Prostate gland (tissue), 2 donors: ENCODE data around the gene ABI3BP. TPM values are rescaled to one million over a fixed set of nuclear protein-coding genes. Genes with fewer than 3 reads are reported as not detected.

ENCODE experiments used
- DNase-seq: peaks from one replicate; pipeline ENCODE4 v3.0.0-alpha.2; 2019; ENCODE audit warnings: low spot score
- H3K27ac ChIP-seq, 2 donors: fragments of 200-600 bp; sonication (generic); 2 replicates each; pipeline ENCODE4 v1.5.1; 2017 to 2019
- H3K27me3 ChIP-seq: fragments of 200-600 bp; sonication (generic); replicated peaks from 2 replicates; pipeline ENCODE4 v1.5.1; 2019; ENCODE audit not compliant: insufficient read depth
- H3K36me3 ChIP-seq, 2 donors: fragments of 200-600 bp; sonication (generic); 1 replicate in 1 of 2; 2 replicates in 1 of 2; pipeline versions ENCODE4 v1.5.1 to v1.8.1; 2017 to 2019
- H3K4me1 ChIP-seq: fragments of 200-600 bp; sonication (generic); replicated peaks from 2 replicates; pipeline ENCODE4 v1.5.1; 2019
- H3K4me3 ChIP-seq, 2 donors: fragments of 200-600 bp; sonication (generic); 2 replicates each; pipeline ENCODE4 v1.5.1; 2017 to 2019
- H3K9me3 ChIP-seq: fragments of 200-600 bp; sonication (generic); 2 replicates; pipeline ENCODE4 v1.5.1; 2017
- POLR2A ChIP-seq: fragments of 450-650 bp; IDR thresholded peaks from one replicate; pipeline ENCODE4 v1.6.1; 2016; ENCODE audit warnings: antibody characterized with exemption, mild to moderate bottlenecking
- POLR2AphosphoS5 ChIP-seq: sonication (generic); formaldehyde crosslinking; IDR thresholded peaks from one replicate; pipeline ENCODE4 v1.6.1; 2017; ENCODE audit warnings: antibody characterized with exemption
- WGBS: methylation state at CpG from one replicate; pipeline ENCODE4 v1.1.5; 2018; 5-methylcytosine and 5-hydroxymethylcytosine counted together
- intact Hi-C: fragments of 100-400 bp; cut with DNase I; formaldehyde crosslinking; loops from one replicate; pipeline ENCODE4 v1.14.2; 2022
- total RNA-seq, 2 donors: library from RNA; depleted of rRNA; stranded (reverse); fragments of >200 nt; gene quantifications; one replicate each; pipeline ENCODE4 v1.1.0, GENCODE V29; 2016
- TF ChIP-seq, protein P1 (sequence below), 4 experiments: fragments of 200-600 bp in 2 of 4; fragments of 450-650 bp in 2 of 4; sonication (generic) in 2 of 4; IDR thresholded peaks; 1 replicate in 3 of 4; 2 replicates in 1 of 4; pipeline ENCODE4 v1.5.1; 2016 to 2019; ENCODE audit warnings: antibody characterized with exemption in 4 of 4, mild to moderate bottlenecking in 2 of 4, moderate library complexity in 2 of 4

The ABI3BP gene
- total RNA-seq, 2 donors from 2014 or later: 15.3 to 16.6 TPM

DNA sequence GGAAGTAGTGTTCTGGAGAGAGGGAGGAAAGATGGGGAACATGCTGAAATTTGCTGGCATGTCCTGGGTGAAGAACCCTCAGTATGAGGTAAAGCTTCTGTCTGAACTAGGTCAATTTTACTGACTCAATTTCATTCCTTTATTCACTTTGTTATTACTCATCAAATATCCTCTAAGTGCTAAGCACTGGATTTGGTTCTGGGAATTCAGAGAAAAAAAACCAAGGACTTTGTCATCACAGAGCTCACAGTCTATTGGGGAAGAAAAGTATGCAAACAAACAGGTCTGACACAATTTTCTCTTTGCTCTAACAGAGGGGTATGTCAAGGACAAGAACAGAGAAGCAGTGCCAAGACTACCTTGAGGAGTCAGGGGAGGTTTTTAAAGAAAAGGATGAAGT is 215.9 kb downstream of the ABI3BP start:
- H3K27me3 ChIP-seq: no peaks in the 10 kb centered on the region
- intact Hi-C loops: no loop called here
- no peak overlapping the region for H3K27ac ChIP-seq
- DNase-seq: no peak
- no peaks in the 10 kb centered on the region for H3K9me3 ChIP-seq
- no peaks in the 10 kb centered on the region for H3K4me1 ChIP-seq
- no peaks in the 10 kb centered on the region for H3K36me3 ChIP-seq
- TF ChIP-seq, protein P1, sequence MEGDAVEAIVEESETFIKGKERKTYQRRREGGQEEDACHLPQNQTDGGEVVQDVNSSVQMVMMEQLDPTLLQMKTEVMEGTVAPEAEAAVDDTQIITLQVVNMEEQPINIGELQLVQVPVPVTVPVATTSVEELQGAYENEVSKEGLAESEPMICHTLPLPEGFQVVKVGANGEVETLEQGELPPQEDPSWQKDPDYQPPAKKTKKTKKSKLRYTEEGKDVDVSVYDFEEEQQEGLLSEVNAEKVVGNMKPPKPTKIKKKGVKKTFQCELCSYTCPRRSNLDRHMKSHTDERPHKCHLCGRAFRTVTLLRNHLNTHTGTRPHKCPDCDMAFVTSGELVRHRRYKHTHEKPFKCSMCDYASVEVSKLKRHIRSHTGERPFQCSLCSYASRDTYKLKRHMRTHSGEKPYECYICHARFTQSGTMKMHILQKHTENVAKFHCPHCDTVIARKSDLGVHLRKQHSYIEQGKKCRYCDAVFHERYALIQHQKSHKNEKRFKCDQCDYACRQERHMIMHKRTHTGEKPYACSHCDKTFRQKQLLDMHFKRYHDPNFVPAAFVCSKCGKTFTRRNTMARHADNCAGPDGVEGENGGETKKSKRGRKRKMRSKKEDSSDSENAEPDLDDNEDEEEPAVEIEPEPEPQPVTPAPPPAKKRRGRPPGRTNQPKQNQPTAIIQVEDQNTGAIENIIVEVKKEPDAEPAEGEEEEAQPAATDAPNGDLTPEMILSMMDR (IDR thresholded peaks at IDR 0.05): no peak
- no peak for TF ChIP-seq POLR2A
- no peak for TF ChIP-seq POLR2AphosphoS5
- no peak overlapping the region for H3K4me3 ChIP-seq

DNA sequence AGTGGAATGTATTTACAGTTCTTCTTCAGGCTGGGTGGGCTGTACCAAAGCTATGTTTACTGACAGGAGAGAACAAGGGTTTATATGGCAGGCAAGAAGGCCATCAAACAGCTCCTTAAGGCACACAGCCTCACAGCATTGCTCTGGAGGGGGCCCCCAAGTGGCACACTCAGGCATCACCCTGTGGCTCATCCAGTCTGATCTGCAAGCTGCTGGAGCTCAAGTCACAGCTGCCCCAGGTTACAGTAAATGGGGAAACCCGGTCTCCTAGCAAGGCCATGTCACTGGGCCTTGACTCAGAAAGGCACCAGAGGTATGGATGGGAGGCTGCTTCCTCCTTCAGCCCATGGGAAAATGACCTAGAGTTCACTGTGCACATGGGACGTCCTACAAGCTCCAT is 216.5 kb downstream of the ABI3BP start:
- H3K27me3 ChIP-seq: no peaks in the 10 kb centered on the region
- no peaks in the 10 kb centered on the region for H3K36me3 ChIP-seq
- no peaks in the 10 kb centered on the region for H3K9me3 ChIP-seq
- 83% methylated on average over 2 of the region's 2 CpGs for WGBS
- no peak overlapping the region for H3K4me3 ChIP-seq
- H3K27ac ChIP-seq: no peak overlapping the region
- DNase-seq: no peak
- intact Hi-C loops: no loop called here
- H3K4me1 ChIP-seq: no peaks in the 10 kb centered on the region
- no peak for TF ChIP-seq POLR2A
- no peak for TF ChIP-seq POLR2AphosphoS5
- TF ChIP-seq, protein P1 (IDR thresholded peaks at IDR 0.05): no peak

DNA sequence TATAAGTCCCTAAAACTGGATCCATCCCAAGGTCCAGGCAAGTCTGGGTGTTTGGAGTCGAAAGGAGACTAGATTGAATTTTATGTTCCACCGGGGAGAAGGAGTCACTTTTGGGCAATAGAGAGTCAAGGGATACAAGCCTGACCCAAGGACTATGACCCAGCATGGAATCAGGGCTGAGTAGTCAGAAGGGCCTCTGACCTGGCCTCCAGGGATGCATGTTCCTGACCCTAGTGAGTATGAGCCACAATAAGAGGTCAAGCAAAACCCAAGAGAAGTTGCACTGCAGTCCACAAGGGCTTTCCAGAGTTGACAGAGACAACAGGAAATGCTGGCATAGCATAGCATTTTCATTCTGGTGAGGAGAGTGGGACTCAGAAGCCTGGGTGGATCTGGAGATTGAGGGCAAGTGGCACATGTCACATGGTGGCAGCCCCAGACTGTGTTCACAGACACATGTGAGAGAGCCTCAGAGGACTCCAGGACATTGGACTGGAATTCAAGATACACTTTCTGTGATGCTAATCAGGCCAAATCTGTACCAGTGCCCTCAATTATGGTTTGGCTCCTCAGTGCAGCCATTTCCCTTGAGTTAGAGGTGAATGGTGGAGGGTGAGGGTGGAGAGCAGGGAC is 217.0 kb downstream of the ABI3BP start:
- no peak for DNase-seq
- Histone ChIP-seq H3K4me3 (no peak overlapping the region), H3K9me3 (no peaks in the 10 kb centered on the region), H3K4me1 (no peaks in the 10 kb centered on the region), H3K36me3 (no peaks in the 10 kb centered on the region), H3K27ac (no peak overlapping the region), H3K27me3 (no peaks in the 10 kb centered on the region)
- no peak for TF ChIP-seq POLR2A
- WGBS: 88% methylated on average over 2 of the region's 2 CpGs
- intact Hi-C loops: no loop called here

DNA sequence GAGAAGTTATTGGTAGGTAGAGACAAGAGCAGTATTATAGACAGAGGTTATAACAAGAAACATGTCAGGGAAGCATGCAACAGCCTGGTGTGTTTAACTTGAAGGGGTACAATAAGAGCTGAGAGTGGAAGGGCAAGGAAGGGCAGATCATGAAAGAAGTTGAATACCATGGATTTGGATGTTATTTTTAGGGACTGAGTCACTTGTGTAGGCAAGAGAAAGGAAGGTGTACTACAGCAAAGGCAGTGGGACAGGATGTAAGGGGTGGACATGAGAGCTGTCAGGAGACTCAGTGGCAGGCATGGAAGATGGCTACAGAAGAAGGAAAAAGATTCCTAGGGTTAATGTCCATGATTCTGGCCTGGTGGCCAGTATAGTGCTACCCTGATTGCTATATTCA is 217.6 kb downstream of the ABI3BP start:
- Histone ChIP-seq H3K27me3 (no peaks in the 10 kb centered on the region), H3K27ac (no peak overlapping the region), H3K4me1 (no peaks in the 10 kb centered on the region), H3K4me3 (no peak overlapping the region), H3K36me3 (no peaks in the 10 kb centered on the region), H3K9me3 (no peaks in the 10 kb centered on the region)
- TF ChIP-seq, protein P1 (IDR thresholded peaks at IDR 0.05): no peak
- DNase-seq: no peak
- intact Hi-C loops: no loop called here

DNA sequence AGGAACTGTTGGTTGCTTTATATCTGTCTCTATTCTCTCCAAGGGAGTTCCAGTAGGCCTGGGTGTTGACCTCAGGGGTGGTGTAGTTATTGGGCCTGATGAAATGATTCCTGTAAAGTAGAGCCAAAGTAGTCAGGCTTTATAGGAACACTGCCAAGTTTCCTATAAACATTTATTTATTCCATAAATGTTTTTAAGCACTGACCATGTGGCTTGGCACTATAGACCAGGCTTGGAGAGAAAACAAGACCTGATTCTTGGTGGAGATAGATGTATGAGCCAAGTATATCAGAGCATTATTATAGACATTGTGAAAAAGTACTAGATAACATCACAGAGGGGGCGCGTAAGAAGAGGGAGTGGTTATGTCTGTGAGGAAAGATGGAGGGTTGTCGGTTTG is 218.0 kb downstream of the ABI3BP start:
- 88% methylated on average over 3 of the region's 3 CpGs for WGBS
- intact Hi-C loops: no loop called here
- TF ChIP-seq, protein P1 (IDR thresholded peaks at IDR 0.05): no peak
- TF ChIP-seq POLR2A (no peak), POLR2AphosphoS5 (no peak)

More for the DNA sequence above, 218.0 kb downstream of the ABI3BP start:
- Histone ChIP-seq H3K9me3 (no peaks in the 10 kb centered on the region), H3K27me3 (no peaks in the 10 kb centered on the region), H3K4me1 (no peaks in the 10 kb centered on the region), H3K4me3 (no peak overlapping the region), H3K27ac (no peak overlapping the region), H3K36me3 (no peaks in the 10 kb centered on the region)
- DNase-seq: no peak
